Activated naive CD4-positive, alpha-beta T cell treated with anti-CD3 and anti-CD28 coated beads, Interleukin-2, amount 50 U/mL, for 24 hours (primary cell): ENCODE results near the gene PDE6C.

Experiments
- H3K27ac Mint-ChIP-seq: one replicate; pipeline ENCODE4 v1.8.0; 2021; ENCODE audit warnings: mild to moderate bottlenecking, mixed read lengths
- H3K27me3 Mint-ChIP-seq: one replicate; pipeline ENCODE4 v1.8.0; 2021; ENCODE audit warnings: mixed read lengths
- H3K36me3 Mint-ChIP-seq: one replicate; pipeline ENCODE4 v1.8.0; 2021; ENCODE audit warnings: mixed read lengths
- H3K4me1 Mint-ChIP-seq: one replicate; pipeline ENCODE4 v1.8.0; 2021; ENCODE audit warnings: mixed read lengths
- H3K4me3 Mint-ChIP-seq: one replicate; pipeline ENCODE4 v1.8.0; 2021; ENCODE audit warnings: mild to moderate bottlenecking, mixed read lengths
- H3K9me3 Mint-ChIP-seq: one replicate; pipeline ENCODE4 v1.8.0; 2021; ENCODE audit warnings: mixed read lengths

Gene PDE6C

DNA sequence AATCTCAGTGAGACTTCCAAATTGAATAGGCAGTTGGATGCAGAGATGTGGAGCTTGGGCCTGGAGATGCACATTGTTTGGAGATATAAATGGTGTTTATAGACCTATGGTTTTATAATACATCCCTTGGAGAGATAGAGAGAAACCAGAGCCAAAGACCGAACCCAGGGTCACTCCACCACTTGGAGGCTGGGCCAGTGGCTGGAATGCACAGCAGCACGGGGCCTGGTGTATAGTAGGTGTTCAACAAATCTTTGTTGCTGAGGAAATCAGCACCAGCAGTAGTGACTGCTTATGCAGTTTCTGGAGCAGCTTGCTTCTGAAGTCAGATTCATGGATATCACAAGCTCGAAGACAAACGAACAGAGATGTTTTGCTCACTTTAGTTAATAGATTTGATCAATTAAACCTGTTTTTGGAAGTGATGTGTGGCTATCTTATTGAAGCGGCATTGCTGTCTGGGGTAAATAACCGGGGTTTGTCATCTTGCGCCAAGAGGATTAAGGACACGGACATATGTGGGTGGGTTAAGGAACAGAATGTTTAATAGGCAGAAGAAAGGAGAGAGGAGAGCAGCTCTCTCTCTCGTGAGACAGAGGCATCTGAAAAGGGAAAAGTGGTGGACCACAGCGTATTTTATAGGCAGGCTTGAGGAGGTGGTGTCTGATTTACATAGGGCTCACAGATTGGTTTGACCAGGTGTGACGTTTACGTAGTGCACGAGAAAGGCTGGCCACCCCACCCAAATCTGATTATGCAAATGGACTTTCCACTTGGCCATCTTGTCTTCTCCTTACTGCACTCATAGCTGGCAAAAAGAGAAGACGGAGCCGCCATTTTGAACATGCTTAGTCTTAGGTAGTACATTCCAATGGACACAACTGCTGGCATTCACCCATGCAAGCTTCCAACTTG is 22.4 kb upstream of the PDE6C start:
- H3K4me1 Mint-ChIP-seq, result no peaks in the 10 kb centered on the region
- no peaks in the 10 kb centered on the region for H3K9me3 Mint-ChIP-seq
- H3K27me3 Mint-ChIP-seq, result peaks cover 8% of the 10 kb centered on the region
- no peak overlapping the region for H3K4me3 Mint-ChIP-seq
- H3K27ac Mint-ChIP-seq, result no peak overlapping the region
- H3K36me3 Mint-ChIP-seq, result no peaks in the 10 kb centered on the region

DNA sequence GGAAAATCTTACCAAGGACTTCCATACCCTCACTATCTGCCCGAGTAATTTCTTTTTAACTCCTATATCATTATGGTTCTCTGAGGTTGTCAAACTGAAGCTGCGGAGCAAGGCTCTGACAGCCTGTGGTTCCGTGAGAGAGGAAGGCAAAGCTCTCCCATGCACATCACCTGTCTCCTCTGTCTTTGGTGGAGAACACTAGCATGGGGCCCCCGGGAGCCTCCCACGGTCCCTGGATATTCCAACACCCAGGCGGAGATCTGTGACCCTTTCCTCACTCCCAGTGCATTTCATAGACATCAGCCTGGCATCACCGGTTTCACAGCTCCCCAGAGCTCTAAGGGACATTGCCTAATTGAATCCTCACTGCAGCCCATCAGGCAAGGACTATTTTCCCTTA is 21.7 kb upstream of the PDE6C start:
- no peaks in the 10 kb centered on the region for H3K4me1 Mint-ChIP-seq
- no peak overlapping the region for H3K4me3 Mint-ChIP-seq
- no peaks in the 10 kb centered on the region for H3K36me3 Mint-ChIP-seq
- no peak overlapping the region for H3K27ac Mint-ChIP-seq
- no peaks in the 10 kb centered on the region for H3K9me3 Mint-ChIP-seq
- peaks cover 8% of the 10 kb centered on the region for H3K27me3 Mint-ChIP-seq

DNA sequence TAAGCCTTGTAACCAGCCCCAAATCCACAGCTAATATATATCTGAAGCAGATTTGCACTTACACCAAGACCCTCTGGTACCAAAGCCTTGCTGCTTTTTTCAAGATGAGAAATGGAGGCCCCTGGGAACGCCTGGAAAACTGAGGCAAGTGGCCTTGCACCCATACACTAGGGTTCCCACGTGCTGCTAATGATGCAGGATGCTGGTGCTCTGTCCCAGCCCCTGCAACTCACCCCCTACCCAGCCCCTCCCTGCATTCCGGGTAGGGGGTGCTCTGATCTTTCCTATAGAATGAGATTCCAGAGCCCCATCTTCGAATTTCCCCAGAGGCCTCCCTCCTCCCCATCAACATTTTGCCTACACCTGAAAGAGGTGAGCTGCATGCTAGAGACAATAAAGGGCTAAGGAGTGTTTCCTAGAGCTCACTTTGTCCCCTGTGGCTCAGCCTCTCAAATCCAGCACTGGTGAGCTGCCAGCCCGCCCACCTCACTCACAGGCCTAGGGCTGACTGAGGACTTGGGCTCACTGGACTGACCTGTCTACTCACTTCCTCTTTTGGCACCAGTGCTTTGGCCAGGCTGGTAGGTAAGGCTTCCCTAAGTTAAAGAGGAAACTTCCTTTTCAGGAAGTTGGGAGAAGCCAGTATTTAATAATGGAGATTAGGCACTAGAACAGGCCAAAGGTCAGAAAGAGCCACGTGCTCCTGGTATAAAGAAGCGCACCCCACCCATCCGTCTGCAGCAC is 21.1 kb upstream of the PDE6C start:
- Mint-ChIP-seq H3K27me3 (peaks cover 6% of the 10 kb centered on the region), H3K9me3 (no peaks in the 10 kb centered on the region), H3K27ac (no peak overlapping the region), H3K4me1 (no peaks in the 10 kb centered on the region), H3K36me3 (no peaks in the 10 kb centered on the region), H3K4me3 (no peak overlapping the region)

DNA sequence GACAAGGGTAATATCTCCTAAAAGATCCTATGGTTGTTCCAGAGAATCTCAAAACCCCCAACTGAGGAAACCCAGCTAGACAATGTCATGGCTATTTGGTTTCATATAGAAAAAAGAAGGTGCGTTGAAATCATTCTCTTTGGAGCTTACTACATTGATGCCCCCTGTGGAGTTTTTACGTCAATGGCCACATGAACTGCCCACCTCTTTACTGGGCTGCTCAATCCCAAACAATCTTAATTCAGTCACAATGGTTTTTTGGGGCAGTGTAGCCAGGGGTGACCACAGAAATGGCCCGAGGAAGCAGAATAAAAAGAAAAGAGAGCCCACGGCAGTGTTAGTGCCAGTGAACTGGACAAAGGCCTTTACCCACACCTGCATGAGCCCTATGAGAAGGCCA is 19.1 kb upstream of the PDE6C start:
- Mint-ChIP-seq H3K4me3 (no peak overlapping the region), H3K4me1 (no peaks in the 10 kb centered on the region), H3K27ac (no peak overlapping the region), H3K36me3 (no peaks in the 10 kb centered on the region), H3K9me3 (no peaks in the 10 kb centered on the region), H3K27me3 (peaks cover 2% of the 10 kb centered on the region)

DNA sequence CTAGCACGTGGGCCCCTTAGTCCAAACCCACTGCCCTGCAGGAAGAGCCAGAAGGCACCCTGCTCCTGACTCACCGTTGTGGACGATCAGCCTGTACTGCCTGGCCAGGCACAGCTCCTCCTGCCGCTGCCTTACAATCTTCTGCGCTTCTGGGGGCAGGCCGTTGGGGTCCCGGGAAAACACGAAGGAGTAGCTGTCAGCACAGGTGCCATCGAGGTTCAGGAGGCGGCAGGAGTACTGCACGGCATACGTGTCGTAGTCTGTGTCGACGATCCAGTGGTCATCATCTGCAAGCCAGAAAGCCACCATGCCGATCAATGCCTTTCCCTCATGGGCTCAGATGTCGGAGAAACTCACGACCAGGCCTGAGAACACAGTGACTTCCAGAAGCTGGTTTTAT is 18.6 kb upstream of the PDE6C start:
- Mint-ChIP-seq H3K36me3 (no peaks in the 10 kb centered on the region), H3K4me1 (no peaks in the 10 kb centered on the region), H3K27me3 (peaks cover 2% of the 10 kb centered on the region), H3K27ac (no peak overlapping the region), H3K9me3 (no peaks in the 10 kb centered on the region), H3K4me3 (no peak overlapping the region)

DNA sequence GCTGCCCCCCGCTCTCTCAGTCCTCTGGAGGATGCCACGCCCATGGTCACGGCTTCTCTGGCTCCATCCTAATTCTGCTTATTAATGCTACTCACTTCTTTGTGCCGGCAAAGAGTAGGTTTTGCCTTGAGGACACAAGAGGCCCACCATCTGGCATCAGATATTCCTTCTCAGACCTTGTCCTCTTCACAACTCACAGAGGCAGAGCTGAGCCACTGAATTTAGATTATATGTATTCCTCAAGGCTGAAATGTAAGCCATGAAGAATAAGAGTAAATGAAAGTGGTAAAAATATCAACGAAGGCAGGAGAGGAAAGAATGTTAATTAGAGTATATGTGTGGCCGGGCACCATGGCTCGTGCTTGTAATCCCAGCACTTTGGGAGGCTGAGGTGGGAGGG is 17.8 kb upstream of the PDE6C start:
- Mint-ChIP-seq H3K9me3 (no peaks in the 10 kb centered on the region), H3K27me3 (peaks cover 3% of the 10 kb centered on the region), H3K36me3 (no peaks in the 10 kb centered on the region), H3K27ac (no peak overlapping the region), H3K4me3 (no peak overlapping the region), H3K4me1 (no peaks in the 10 kb centered on the region)

DNA sequence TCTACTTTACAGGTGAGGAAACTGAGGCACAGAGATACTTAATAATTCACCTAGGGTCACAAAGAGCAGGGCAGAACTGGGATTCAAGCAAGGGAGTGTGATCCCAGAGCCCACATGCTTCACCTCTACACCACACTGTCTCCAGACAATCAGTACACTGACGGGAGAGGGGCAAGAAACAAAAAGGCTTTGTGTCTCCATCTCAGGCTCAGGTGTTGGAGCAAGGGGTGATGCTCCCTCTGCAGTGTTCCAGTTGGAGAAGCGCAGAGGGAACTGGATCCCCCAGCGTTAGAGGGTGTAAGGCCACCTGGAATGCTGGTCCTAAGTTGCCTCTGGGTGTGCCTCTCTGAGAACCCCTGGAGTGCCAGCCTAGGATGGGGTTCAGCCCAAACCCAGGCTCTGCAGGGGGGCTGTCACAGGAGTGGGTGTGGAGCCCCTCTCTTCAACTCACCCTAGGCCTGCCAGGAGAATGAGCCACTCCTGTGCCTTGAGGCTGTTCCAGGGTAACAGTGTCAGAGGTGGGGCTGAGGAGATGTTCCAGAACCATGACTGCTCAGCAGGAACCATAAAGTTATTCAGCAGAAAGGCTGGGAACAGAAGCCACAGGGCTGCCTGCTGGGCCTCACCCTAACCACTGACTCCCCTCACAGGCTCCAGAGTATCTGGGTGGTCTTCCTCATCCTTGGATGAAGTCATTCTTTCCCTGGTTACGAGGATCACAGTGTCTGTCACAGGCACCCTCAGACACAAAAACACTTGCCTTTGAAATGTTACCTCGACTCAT is 16.8 kb upstream of the PDE6C start:
- Mint-ChIP-seq H3K36me3 (no peaks in the 10 kb centered on the region), H3K4me3 (no peak overlapping the region), H3K27me3 (peaks cover 6% of the 10 kb centered on the region), H3K27ac (no peak overlapping the region), H3K4me1 (peaks cover 4% of the 10 kb centered on the region), H3K9me3 (no peaks in the 10 kb centered on the region)

DNA sequence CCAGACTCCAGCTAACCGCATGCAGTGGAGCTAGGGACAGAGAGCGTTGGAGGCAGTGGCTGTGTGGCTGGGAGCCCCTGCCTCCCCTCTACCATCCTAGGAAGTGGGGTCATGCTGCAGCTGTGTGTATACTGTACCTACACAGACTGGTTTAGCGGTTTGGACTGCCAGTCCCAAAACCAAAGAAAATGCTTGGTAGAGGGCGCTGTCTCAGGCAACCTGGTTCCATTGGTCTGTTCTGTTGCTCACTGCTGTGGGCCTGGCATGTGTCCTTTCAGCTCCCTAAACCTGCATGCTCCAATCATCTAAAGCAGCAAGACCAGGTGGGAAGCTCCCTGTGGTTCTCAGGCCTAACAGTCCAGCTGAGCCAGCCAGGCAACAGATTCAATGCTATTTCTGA is 15.8 kb upstream of the PDE6C start:
- peaks cover 7% of the 10 kb centered on the region for H3K27me3 Mint-ChIP-seq
- H3K4me3 Mint-ChIP-seq, result no peak overlapping the region
- H3K9me3 Mint-ChIP-seq, result no peaks in the 10 kb centered on the region
- no peak overlapping the region for H3K27ac Mint-ChIP-seq
- H3K36me3 Mint-ChIP-seq, result no peaks in the 10 kb centered on the region
- H3K4me1 Mint-ChIP-seq, result peaks cover 4% of the 10 kb centered on the region

DNA sequence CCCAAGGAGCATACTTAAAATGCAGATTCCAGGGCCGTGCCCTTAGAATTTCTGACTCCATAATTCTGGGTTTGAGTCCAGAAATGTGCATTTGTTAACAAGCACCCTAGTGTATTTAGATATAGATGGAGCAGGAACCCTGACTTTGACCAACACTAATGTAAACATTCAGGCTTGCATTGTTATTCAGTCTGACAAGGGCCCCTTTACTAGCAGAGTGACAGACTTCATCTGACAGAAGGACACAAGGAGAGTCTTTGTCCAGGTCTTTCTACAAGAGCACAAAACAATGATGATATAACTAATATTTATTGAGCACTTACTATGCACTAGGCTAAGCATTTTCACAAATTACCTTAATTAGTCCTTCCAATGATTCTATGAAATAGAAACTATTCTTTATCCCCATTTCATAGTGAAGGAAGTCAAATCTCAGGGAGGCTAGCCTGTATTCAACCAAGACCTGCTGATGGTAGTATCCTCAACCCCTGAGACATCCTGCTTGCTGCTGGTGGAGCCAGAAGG is 15.2 kb upstream of the PDE6C start:
- peaks cover 4% of the 10 kb centered on the region for H3K4me1 Mint-ChIP-seq
- peaks cover 13% of the 10 kb centered on the region for H3K27me3 Mint-ChIP-seq
- no peak overlapping the region for H3K4me3 Mint-ChIP-seq
- H3K9me3 Mint-ChIP-seq, result no peaks in the 10 kb centered on the region
- no peaks in the 10 kb centered on the region for H3K36me3 Mint-ChIP-seq
- H3K27ac Mint-ChIP-seq, result no peak overlapping the region

DNA sequence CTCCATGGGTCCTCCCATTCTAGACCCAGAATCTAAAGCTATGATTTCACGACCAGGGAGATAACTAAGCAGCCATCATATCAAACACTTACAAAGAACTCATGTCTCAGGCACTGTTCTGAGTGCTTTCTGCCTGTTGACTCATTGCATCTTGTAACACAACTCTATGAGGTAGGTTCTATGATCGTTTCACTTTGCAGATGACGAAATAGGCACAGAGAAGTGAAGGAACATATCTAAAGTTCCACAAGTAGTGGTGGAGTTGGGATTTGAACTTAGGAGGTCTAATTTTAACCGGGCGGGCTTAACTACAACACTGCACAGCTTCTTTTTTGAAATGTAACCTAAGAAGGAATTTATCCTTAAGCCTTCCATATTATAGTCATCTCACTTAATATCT is 14.2 kb upstream of the PDE6C start:
- no peak overlapping the region for H3K4me3 Mint-ChIP-seq
- no peak overlapping the region for H3K27ac Mint-ChIP-seq
- no peaks in the 10 kb centered on the region for H3K9me3 Mint-ChIP-seq
- H3K4me1 Mint-ChIP-seq, result peaks cover 4% of the 10 kb centered on the region
- peaks cover 21% of the 10 kb centered on the region for H3K27me3 Mint-ChIP-seq
- no peaks in the 10 kb centered on the region for H3K36me3 Mint-ChIP-seq

DNA sequence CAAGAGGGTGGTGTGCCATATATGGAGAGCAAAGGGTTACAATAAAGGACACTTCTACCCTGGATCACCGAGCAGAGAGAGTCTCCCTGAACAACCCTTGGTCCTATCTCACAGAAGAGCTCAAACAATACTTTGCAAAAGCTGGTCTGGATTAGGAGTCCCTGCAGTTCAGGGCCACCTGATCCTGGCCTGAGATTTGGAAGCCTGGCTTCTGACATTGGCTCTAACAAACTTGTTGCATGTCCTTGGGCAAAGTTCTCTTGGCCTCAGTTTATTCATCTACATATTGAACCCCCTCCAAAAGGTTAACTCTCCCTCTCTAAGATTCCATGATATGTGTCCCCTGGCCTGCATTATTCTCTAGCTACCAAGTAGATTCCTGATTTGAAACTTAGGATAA is 13.0 kb upstream of the PDE6C start:
- H3K27me3 Mint-ChIP-seq, result peaks cover 21% of the 10 kb centered on the region
- no peaks in the 10 kb centered on the region for H3K9me3 Mint-ChIP-seq
- no peaks in the 10 kb centered on the region for H3K36me3 Mint-ChIP-seq

DNA sequence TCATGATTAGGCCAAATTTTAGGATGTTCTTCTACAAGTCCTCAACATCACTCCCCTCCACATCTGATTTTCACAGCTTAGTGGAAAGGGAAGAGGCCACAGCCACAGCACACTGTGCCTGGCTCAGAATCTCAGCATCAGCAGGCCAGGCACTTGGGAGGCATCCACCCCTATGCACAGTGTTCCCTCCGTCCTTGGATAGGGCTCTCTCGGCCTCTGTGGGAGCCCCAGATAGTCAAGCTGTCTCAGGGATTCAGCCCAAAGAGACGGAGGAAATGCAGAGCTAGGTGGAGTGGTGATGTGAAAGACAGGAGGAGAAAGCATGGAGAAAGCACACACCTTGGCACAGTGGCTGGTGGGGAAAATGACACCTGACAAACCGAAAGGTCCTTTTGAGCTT is 12.6 kb upstream of the PDE6C start:
- no peak overlapping the region for H3K4me3 Mint-ChIP-seq
- H3K27ac Mint-ChIP-seq, result no peak overlapping the region
- H3K4me1 Mint-ChIP-seq, result peaks cover 4% of the 10 kb centered on the region
- no peaks in the 10 kb centered on the region for H3K9me3 Mint-ChIP-seq
- no peaks in the 10 kb centered on the region for H3K36me3 Mint-ChIP-seq
- peaks cover 22% of the 10 kb centered on the region for H3K27me3 Mint-ChIP-seq

More for the DNA sequence above, 13.0 kb upstream of the PDE6C start:
- Mint-ChIP-seq H3K27ac (no peak overlapping the region), H3K4me3 (no peak overlapping the region), H3K4me1 (peaks cover 4% of the 10 kb centered on the region)

DNA sequence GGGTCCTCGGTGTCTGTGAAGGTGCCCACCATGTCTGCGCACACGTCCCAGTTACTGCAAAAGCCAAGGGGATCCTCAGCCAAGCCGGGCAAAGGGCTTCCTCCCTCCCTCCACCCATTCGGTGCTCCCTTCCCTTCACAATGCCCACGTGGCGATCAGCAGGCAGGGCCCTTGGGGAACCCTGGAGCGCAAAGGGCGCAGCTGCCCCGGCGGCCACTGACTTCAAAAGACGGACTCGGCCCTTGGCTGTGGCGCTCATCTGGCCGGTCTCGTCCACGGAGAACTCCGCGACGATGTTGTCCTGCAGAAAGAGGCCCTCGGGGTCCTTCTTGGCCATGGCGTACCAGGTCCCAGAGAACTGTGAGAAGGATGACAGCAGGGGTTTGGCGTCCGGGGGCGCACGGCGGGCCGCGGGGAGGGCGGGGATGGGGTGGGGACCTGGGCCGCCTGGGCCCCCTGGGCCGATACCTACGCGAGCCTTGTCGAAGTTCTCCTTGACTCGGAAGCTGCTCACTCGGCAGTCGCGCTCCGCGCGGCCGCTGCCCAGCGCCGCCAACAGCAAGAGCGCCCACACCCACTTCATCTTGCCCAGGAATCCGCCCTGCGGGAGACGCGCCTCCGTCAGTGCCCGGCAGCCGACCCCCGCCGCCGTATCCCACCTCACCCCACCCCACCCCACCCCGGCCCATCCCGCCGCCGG is 11.7 kb upstream of the PDE6C start:
- peaks cover 4% of the 10 kb centered on the region for H3K4me1 Mint-ChIP-seq
- H3K27me3 Mint-ChIP-seq, result peaks cover 22% of the 10 kb centered on the region
- H3K9me3 Mint-ChIP-seq, result no peaks in the 10 kb centered on the region
- no peaks in the 10 kb centered on the region for H3K36me3 Mint-ChIP-seq
- H3K27ac Mint-ChIP-seq, result no peak overlapping the region
- no peak overlapping the region for H3K4me3 Mint-ChIP-seq

DNA sequence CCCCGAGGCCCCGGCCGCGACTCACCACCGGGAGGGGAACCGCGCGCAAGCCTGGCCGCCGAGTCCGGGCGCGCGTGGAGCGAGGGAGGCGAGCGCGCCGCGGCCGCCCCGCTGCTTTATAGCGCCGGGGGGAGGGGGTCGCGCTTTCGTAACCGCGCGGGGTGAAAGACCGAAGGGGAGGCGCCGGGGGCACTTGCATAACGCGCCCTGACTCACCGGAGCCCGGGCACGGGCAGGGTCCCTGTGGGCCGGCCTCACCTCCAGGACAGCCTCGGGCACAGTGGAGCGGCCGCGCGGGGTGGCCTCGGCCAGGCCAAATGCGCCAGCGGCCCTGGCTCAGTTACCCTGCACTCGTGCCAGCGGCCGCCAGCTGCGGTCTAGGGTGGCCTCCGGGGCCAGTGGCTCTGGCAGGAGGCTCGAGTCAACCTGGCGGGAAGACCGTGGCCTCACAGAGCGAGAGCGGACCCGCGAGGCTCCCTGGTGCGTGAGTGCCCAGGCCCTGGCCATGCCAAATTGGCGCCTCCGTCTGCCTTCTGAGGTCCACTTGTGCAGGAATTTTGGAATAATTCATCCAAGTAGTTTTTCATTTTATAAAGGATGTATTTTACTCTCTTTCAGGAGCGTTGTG is 11.1 kb upstream of the PDE6C start, which contains the start of gene RBP4:
RBP4 (minus strand) TSS at position 90 of the 628 bp plus-strand sequence. CDS start 207 bp downstream, outside the sequence.
- Mint-ChIP-seq H3K4me3 (no peak within 1 kb of the TSS), H3K4me1 (peaks cover 4% of the 10 kb centered on the region), H3K36me3 (no peaks in the 10 kb centered on the region), H3K27me3 (peaks cover 24% of the 10 kb centered on the region), H3K27ac (no peak within 1 kb of the TSS), H3K9me3 (no peaks in the 10 kb centered on the region)
